HCT116 (cell line): ENCODE measurements around the gene FBN1. TPM values are rescaled to one million over a fixed set of nuclear protein-coding genes. Genes with fewer than 3 reads are reported as not detected.

Experiments
- ATAC-seq: fragments of 200-7000 bp; cut with Tn5 transposase; 2 replicates; pipeline ENCODE4 v1.9.1; 2020; ENCODE audit warnings: mild to moderate bottlenecking, moderate library complexity
- BruUV-seq: library from RNA; stranded (reverse); fragments of 400-500 nt; replicated peaks from 2 replicates; lab custom pipeline; 2021; lab: Mats Ljungman, UMichigan
- CTCF ChIA-PET: fragments of 300-600 bp; sonication (Branson Sonifier 250); formaldehyde crosslinking; loops from one replicate; lab custom pipeline; 2021; ENCODE audit warnings: antibody characterized with exemption; lab: Charles Lee
- POLR2A ChIA-PET: fragments of 300-600, 350-600 bp; sonication (Branson Sonifier 250); formaldehyde crosslinking; loops from one replicate; lab custom pipeline; 2021; ENCODE audit warnings: antibody characterized with exemption; lab: Charles Lee
- RAD21 ChIA-PET, 2 experiments: fragments of 300-600 bp; sonication (Branson Sonifier 250); formaldehyde crosslinking; loops; one replicate each; lab custom pipeline; 2023; ENCODE audit warnings: low total read pairs in 2 of 2; ENCODE audit not compliant: uncharacterized antibody in 2 of 2, unreplicated experiment in 2 of 2, low non-redundant PET in 1 of 2; lab: Charles Lee
- DNase-seq: peaks from one replicate; pipeline ENCODE4 v3.0.0-alpha.2; 2010; ENCODE audit warnings: low read depth, low spot score
- H2AFZ ChIP-seq: fragments of 200-600 bp; shearing (Covaris generic), sonication (generic); 2 replicates; pipeline ENCODE4 v1.6.1; 2017; ENCODE audit warnings: low read depth, mixed run types, mixed read lengths, antibody characterized with exemption, low read length; ENCODE audit not compliant: poor library complexity, severe bottlenecking
- H3K27ac ChIP-seq: 2 replicates; pipeline ENCODE4 v1.5.1; 2012; ENCODE audit warnings: low read depth, low read length
- H3K27me3 ChIP-seq: fragments of 200-600 bp; sonication (generic); 2 replicates; pipeline ENCODE4 v1.6.1; 2016; ENCODE audit warnings: mixed run types, low read length, mixed read lengths; ENCODE audit not compliant: insufficient read depth
- H3K36me3 ChIP-seq, 2 experiments: fragments of 200-500 bp in 1 of 2; fragments of 200-600 bp in 1 of 2; sonication (Bioruptor generic) in 1 of 2; sonication (generic) in 1 of 2; 2 replicates each; pipeline versions ENCODE4 v1.5.1 to v1.6.1; 2014 to 2016; ENCODE audit warnings: low read length in 2 of 2, inconsistent platforms in 1 of 2, mixed read lengths in 1 of 2, mixed run types in 1 of 2; ENCODE audit not compliant: insufficient read depth in 2 of 2, control insufficient read depth in 1 of 2
- H3K4me1 ChIP-seq, 2 experiments: fragments of 200-600 bp in 1 of 2; sonication (generic) in 1 of 2; 2 replicates each; pipeline versions ENCODE4 v1.5.1 to v1.6.1; 2012 to 2017; ENCODE audit warnings: low read length in 2 of 2, inconsistent platforms in 1 of 2, mild to moderate bottlenecking in 1 of 2, mixed read lengths in 1 of 2, mixed run types in 1 of 2, moderate library complexity in 1 of 2; ENCODE audit not compliant: insufficient read depth in 2 of 2, control insufficient read depth in 1 of 2
- H3K4me2 ChIP-seq: fragments of 200-600 bp; sonication (generic); 2 replicates; pipeline ENCODE4 v1.6.1; 2017; ENCODE audit warnings: mixed run types, low read length, mixed read lengths
- H3K4me3 ChIP-seq, 2 experiments: fragments of 200-600 bp in 1 of 2; sonication (generic) in 1 of 2; replicated peaks in 1 of 2; 2 replicates each; pipeline ENCODE4 v1.5.1; 2011 to 2016; ENCODE audit warnings: low read length in 2 of 2, control low read depth in 1 of 2, low read depth in 1 of 2, mild to moderate bottlenecking in 1 of 2, mixed read lengths in 1 of 2, mixed run types in 1 of 2
- H3K79me2 ChIP-seq: fragments of 200-600 bp; sonication (generic); 2 replicates; pipeline ENCODE4 v1.6.1; 2017; ENCODE audit warnings: mild to moderate bottlenecking, mixed run types, low read length, moderate library complexity, mixed read lengths; ENCODE audit not compliant: insufficient read depth
- H3K9ac ChIP-seq: fragments of 200-600 bp; sonication (generic); 2 replicates; pipeline ENCODE4 v1.6.1; 2016; ENCODE audit warnings: low read length, mixed read lengths
- H3K9me2 ChIP-seq: fragments of 200-600 bp; sonication (generic), shearing (Covaris generic); 2 replicates; pipeline ENCODE4 v1.6.1; 2017; ENCODE audit warnings: mixed run types, mild to moderate bottlenecking, moderate library complexity; ENCODE audit not compliant: insufficient read depth
- H3K9me3 ChIP-seq, 2 experiments: fragments of 200-500 bp in 1 of 2; fragments of 200-600 bp in 1 of 2; sonication (Bioruptor generic) in 1 of 2; sonication (generic) in 1 of 2; 2 replicates each; pipeline ENCODE4 v1.6.1; 2014 to 2017; ENCODE audit warnings: low read length in 2 of 2, mixed read lengths in 2 of 2, inconsistent platforms in 1 of 2, low read depth in 1 of 2, mild to moderate bottlenecking in 1 of 2, mixed run types in 1 of 2, moderate library complexity in 1 of 2; ENCODE audit not compliant: control insufficient read depth in 1 of 2, insufficient read depth in 1 of 2
- H4K20me1 ChIP-seq: fragments of 200-600 bp; sonication (generic), shearing (Covaris generic); 2 replicates; pipeline ENCODE4 v1.6.1; 2017; ENCODE audit warnings: mixed run types, mild to moderate bottlenecking, moderate library complexity; ENCODE audit not compliant: insufficient read depth
- CBX3 ChIP-seq: IDR thresholded peaks from 2 replicates; pipeline ENCODE4 v1.6.1; 2012; ENCODE audit warnings: low read depth
- CEBPB ChIP-seq: IDR thresholded peaks from 2 replicates; pipeline ENCODE4 v1.6.1; 2012; ENCODE audit warnings: low read depth
- EZH2 ChIP-seq: fragments of 200-600 bp; sonication (generic); IDR thresholded peaks from 2 replicates; pipeline ENCODE4 v1.6.1; 2017; ENCODE audit warnings: antibody characterized with exemption, mixed run types
- EZH2phosphoT487 ChIP-seq: fragments of 200-600 bp; IDR thresholded peaks from 2 replicates; pipeline ENCODE4 v1.6.1; 2018; ENCODE audit warnings: antibody characterized with exemption, borderline replicate concordance
- FOSL1 ChIP-seq: IDR thresholded peaks from 2 replicates; pipeline ENCODE4 v1.6.1; 2012; ENCODE audit warnings: low read depth
- JUND ChIP-seq: IDR thresholded peaks from 2 replicates; pipeline ENCODE4 v1.6.1; 2012
- POLR2A ChIP-seq: IDR thresholded peaks from 2 replicates; pipeline ENCODE4 v1.7.0; 2011; ENCODE audit warnings: borderline replicate concordance; ENCODE audit not compliant: insufficient read depth, insufficient read length; ENCODE audit errors: extremely low read depth
- RAD21 ChIP-seq: IDR thresholded peaks from 2 replicates; pipeline ENCODE4 v1.6.1; 2012; ENCODE audit warnings: low read depth, mild to moderate bottlenecking
- SIN3A ChIP-seq: IDR thresholded peaks from 2 replicates; pipeline ENCODE4 v1.6.1; 2012; ENCODE audit warnings: low read depth
- SP1 ChIP-seq: IDR thresholded peaks from 2 replicates; pipeline ENCODE4 v1.6.1; 2012; ENCODE audit warnings: low read depth
- TCF7L2 ChIP-seq: IDR thresholded peaks from 2 replicates; pipeline ENCODE4 v1.7.0; 2011; ENCODE audit warnings: borderline replicate concordance, inconsistent platforms; ENCODE audit not compliant: insufficient read depth, insufficient read length; ENCODE audit errors: extremely low read depth
- YY1 ChIP-seq: IDR thresholded peaks from 2 replicates; pipeline ENCODE4 v1.6.1; 2011; ENCODE audit warnings: low read length, low read depth, moderate library complexity, mild to moderate bottlenecking; ENCODE audit not compliant: insufficient replicate concordance; ENCODE audit errors: extremely low read depth
- ZNF274 ChIP-seq: fragments of 200-500 bp; sonication (Bioruptor generic); IDR thresholded peaks from 2 replicates; pipeline ENCODE4 v1.6.1; 2014; ENCODE audit warnings: mild to moderate bottlenecking, low read depth, low read length, inconsistent platforms
- intact Hi-C: fragments of 100-400 bp; cut with micrococcal nuclease; formaldehyde crosslinking; loops from 2 replicates; pipeline ENCODE4 v1.10.0; 2022
- total RNA-seq: library from RNA; stranded (reverse); gene quantifications from one replicate; pipeline ENCODE4 v1.2.1, GENCODE V29; 2021; ENCODE audit not compliant: unreplicated experiment
- TF ChIP-seq, protein P1 (sequence below): IDR thresholded peaks from 2 replicates; pipeline ENCODE4 v1.6.1; 2012
- TF ChIP-seq, protein P2 (sequence below): IDR thresholded peaks from 2 replicates; pipeline ENCODE4 v1.6.1; 2011; ENCODE audit warnings: mild to moderate bottlenecking, low read length, moderate library complexity; ENCODE audit not compliant: insufficient replicate concordance; ENCODE audit errors: extremely low read depth
- TF ChIP-seq, protein P3 (sequence below), 3 experiments: fragments of 200-600 bp in 1 of 3; sonication (generic) in 1 of 3; IDR thresholded peaks in 2 of 3; conservative IDR thresholded peaks in 1 of 3; 2 replicates each; pipeline ENCODE4 v1.5.1; 2012 to 2017; ENCODE audit warnings: low read depth in 2 of 3, low read length in 2 of 3, antibody characterized with exemption in 1 of 3, borderline replicate concordance in 1 of 3, control low read depth in 1 of 3, mild to moderate bottlenecking in 1 of 3, mixed read lengths in 1 of 3, mixed run types in 1 of 3, moderate library complexity in 1 of 3; ENCODE audit not compliant: insufficient read depth in 1 of 3
- TF ChIP-seq, protein P4 (sequence below): IDR thresholded peaks from 2 replicates; pipeline ENCODE4 v1.6.1; 2012; ENCODE audit warnings: low read depth
- TF ChIP-seq, protein P5 (sequence below): IDR thresholded peaks from 2 replicates; pipeline ENCODE4 v1.6.1; 2012

FBN1 gene
- total RNA-seq, 1 experiment from 2014 or later, result 1.7 TPM

DNA sequence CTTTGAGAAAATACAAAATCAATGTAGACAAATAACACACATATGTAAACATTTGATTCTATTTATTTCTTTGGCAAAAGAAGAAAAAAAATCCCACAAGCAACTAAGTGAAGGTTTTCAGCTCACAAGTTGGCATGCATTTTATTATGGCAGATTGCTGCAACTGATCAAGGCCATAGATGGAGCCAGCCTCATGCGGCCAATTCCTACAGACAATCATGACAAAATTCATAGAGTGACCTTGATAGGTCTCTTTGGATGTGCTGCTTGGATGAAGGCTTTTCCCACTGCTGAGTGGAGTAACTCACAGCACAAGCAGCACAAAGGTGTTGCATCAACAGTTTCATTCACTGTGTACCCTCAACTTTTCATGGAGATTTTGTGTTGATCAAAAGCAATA is 22.1 kb downstream of the FBN1 start:
- ChIA-PET RAD21 (no interaction called here), CTCF (no interaction called here), POLR2A (no interaction called here)
- Histone ChIP-seq H3K4me2 (no peak overlapping the region), H3K79me2 (no peaks in the 10 kb centered on the region), H3K9ac (no peak overlapping the region), H3K27ac (no peak overlapping the region), H2AFZ (no peak overlapping the region), H3K9me3 (no peaks in the 10 kb centered on the region), H3K27me3 (no peaks in the 10 kb centered on the region), H3K4me1 (no peaks in the 10 kb centered on the region), H4K20me1 (no peaks in the 10 kb centered on the region), H3K4me3 (no peak overlapping the region), H3K36me3 (no peaks in the 10 kb centered on the region), H3K9me2 (no peaks in the 10 kb centered on the region)
- DNase-seq (no peak), ATAC-seq (no peak)
- no peak for TF ChIP-seq EZH2
- TF ChIP-seq, protein P1, sequence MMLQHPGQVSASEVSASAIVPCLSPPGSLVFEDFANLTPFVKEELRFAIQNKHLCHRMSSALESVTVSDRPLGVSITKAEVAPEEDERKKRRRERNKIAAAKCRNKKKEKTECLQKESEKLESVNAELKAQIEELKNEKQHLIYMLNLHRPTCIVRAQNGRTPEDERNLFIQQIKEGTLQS, result no peak
- TF ChIP-seq, protein P2, sequence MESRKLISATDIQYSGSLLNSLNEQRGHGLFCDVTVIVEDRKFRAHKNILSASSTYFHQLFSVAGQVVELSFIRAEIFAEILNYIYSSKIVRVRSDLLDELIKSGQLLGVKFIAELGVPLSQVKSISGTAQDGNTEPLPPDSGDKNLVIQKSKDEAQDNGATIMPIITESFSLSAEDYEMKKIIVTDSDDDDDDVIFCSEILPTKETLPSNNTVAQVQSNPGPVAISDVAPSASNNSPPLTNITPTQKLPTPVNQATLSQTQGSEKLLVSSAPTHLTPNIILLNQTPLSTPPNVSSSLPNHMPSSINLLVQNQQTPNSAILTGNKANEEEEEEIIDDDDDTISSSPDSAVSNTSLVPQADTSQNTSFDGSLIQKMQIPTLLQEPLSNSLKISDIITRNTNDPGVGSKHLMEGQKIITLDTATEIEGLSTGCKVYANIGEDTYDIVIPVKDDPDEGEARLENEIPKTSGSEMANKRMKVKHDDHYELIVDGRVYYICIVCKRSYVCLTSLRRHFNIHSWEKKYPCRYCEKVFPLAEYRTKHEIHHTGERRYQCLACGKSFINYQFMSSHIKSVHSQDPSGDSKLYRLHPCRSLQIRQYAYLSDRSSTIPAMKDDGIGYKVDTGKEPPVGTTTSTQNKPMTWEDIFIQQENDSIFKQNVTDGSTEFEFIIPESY, result no peak
- no peak for TF ChIP-seq CEBPB
- TF ChIP-seq CBX3, result no peak
- no peak for TF ChIP-seq FOSL1
- TF ChIP-seq ZNF274, result no peak
- no peak for TF ChIP-seq SP1
- no peak for TF ChIP-seq JUND
- TF ChIP-seq, protein P3, sequence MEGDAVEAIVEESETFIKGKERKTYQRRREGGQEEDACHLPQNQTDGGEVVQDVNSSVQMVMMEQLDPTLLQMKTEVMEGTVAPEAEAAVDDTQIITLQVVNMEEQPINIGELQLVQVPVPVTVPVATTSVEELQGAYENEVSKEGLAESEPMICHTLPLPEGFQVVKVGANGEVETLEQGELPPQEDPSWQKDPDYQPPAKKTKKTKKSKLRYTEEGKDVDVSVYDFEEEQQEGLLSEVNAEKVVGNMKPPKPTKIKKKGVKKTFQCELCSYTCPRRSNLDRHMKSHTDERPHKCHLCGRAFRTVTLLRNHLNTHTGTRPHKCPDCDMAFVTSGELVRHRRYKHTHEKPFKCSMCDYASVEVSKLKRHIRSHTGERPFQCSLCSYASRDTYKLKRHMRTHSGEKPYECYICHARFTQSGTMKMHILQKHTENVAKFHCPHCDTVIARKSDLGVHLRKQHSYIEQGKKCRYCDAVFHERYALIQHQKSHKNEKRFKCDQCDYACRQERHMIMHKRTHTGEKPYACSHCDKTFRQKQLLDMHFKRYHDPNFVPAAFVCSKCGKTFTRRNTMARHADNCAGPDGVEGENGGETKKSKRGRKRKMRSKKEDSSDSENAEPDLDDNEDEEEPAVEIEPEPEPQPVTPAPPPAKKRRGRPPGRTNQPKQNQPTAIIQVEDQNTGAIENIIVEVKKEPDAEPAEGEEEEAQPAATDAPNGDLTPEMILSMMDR (IDR thresholded peaks at IDR 0.05 in 2 of 3, conservative IDR thresholded peaks at IDR 0.05 in 1 of 3; ENCODE audit: borderline replicate concordance in 1 of 3, insufficient read depth in 1 of 3, low read depth in 2 of 3, low read length in 2 of 3), result no peak
- TF ChIP-seq RAD21, result no peak
- TF ChIP-seq TCF7L2, result no peak
- no peak for TF ChIP-seq EZH2phosphoT487
- TF ChIP-seq, protein P4, sequence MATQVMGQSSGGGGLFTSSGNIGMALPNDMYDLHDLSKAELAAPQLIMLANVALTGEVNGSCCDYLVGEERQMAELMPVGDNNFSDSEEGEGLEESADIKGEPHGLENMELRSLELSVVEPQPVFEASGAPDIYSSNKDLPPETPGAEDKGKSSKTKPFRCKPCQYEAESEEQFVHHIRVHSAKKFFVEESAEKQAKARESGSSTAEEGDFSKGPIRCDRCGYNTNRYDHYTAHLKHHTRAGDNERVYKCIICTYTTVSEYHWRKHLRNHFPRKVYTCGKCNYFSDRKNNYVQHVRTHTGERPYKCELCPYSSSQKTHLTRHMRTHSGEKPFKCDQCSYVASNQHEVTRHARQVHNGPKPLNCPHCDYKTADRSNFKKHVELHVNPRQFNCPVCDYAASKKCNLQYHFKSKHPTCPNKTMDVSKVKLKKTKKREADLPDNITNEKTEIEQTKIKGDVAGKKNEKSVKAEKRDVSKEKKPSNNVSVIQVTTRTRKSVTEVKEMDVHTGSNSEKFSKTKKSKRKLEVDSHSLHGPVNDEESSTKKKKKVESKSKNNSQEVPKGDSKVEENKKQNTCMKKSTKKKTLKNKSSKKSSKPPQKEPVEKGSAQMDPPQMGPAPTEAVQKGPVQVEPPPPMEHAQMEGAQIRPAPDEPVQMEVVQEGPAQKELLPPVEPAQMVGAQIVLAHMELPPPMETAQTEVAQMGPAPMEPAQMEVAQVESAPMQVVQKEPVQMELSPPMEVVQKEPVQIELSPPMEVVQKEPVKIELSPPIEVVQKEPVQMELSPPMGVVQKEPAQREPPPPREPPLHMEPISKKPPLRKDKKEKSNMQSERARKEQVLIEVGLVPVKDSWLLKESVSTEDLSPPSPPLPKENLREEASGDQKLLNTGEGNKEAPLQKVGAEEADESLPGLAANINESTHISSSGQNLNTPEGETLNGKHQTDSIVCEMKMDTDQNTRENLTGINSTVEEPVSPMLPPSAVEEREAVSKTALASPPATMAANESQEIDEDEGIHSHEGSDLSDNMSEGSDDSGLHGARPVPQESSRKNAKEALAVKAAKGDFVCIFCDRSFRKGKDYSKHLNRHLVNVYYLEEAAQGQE, result no peak
- TF ChIP-seq, protein P5, sequence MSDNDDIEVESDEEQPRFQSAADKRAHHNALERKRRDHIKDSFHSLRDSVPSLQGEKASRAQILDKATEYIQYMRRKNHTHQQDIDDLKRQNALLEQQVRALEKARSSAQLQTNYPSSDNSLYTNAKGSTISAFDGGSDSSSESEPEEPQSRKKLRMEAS, result no peak
- TF ChIP-seq YY1, result no peak
- no peak for TF ChIP-seq SIN3A
- TF ChIP-seq POLR2A, result no peak
- no TSS peak for BruUV-seq
- intact Hi-C loops, result no loop called here
